GM13976 (cell line): ENCODE measurements around the gene ATP11A.

Experiments
- DNase-seq: peaks from one replicate; pipeline ENCODE4 v3.0.0; 2012; ENCODE audit warnings: low spot score
- CTCF ChIP-seq: IDR thresholded peaks from 2 replicates; pipeline ENCODE4 v1.5.1; 2012; ENCODE audit warnings: borderline replicate concordance, mild to moderate bottlenecking; ENCODE audit not compliant: insufficient read depth; ENCODE audit errors: extremely low read depth, missing control alignments, control extremely low read depth
- in situ Hi-C: fragments of 300-500 bp; cut with MboI; formaldehyde crosslinking; loops from one replicate; pipeline ENCODE4 v1.12.0; 2022; ENCODE audit warnings: low sequenced_read_pairs, mixed read lengths, inconsistent platforms; ENCODE audit not compliant: unreplicated experiment

ATP11A gene

GRCh38 chr13:112917056-112917664 lies 227.3 kb downstream of the ATP11A start:
- in situ Hi-C loops, result no loop called here
- TF ChIP-seq CTCF, result no peak
- DNase-seq, result no peak

- in situ Hi-C loops, result no loop called here
- no peak for DNase-seq
- TF ChIP-seq CTCF, result no peak
Measured at GRCh38 chr13:112917737-112918136, 227.9 kb downstream of the ATP11A start.

- DNase-seq, result no peak
- TF ChIP-seq CTCF, result no peak
- in situ Hi-C loops, result no loop called here
Measured at GRCh38 chr13:112918266-112918665, 228.4 kb downstream of the ATP11A start.

GRCh38 chr13:112918746-112919145 lies 228.9 kb downstream of the ATP11A start:
- no peak for TF ChIP-seq CTCF
- in situ Hi-C loops, result no loop called here
- no peak for DNase-seq

GRCh38 chr13:112923962-112924361 lies 234.1 kb downstream of the ATP11A start:
- no peak for TF ChIP-seq CTCF
- in situ Hi-C loops, result no loop called here
- DNase-seq, result no peak

- no peak for DNase-seq
- no peak for TF ChIP-seq CTCF
- in situ Hi-C loops, result no loop called here
Measured at GRCh38 chr13:112924365-112924764, 234.5 kb downstream of the ATP11A start.

GRCh38 chr13:112926003-112926402 lies 236.2 kb downstream of the ATP11A start:
- no peak for DNase-seq
- in situ Hi-C loops, result loop anchor here (25.0 kb wide), 1 partner anchor 461 kb away; no protein-coding TSS in a partner anchor
- no peak for TF ChIP-seq CTCF
